IPS DF 6.9 (cell line): ENCODE results near the gene CCDC172.

ENCODE experiments used
- DNase-seq: peaks from one replicate; pipeline ENCODE4 v3.0.0-alpha.2; 2013; ENCODE audit warnings: low read depth, low spot score
- H3K27ac ChIP-seq: one replicate; pipeline ENCODE4 v1.5.1; 2013; ENCODE audit warnings: low read length, control low read depth
- H3K27me3 ChIP-seq: 2 replicates; pipeline ENCODE4 v1.6.1; 2013; ENCODE audit warnings: mild to moderate bottlenecking, low read length; ENCODE audit not compliant: control insufficient read depth, insufficient read depth
- H3K36me3 ChIP-seq: 2 replicates; pipeline ENCODE4 v1.6.1; 2013; ENCODE audit warnings: low read length; ENCODE audit not compliant: control insufficient read depth, insufficient read depth
- H3K4me1 ChIP-seq: 2 replicates; pipeline ENCODE4 v1.6.1; 2013; ENCODE audit warnings: low read length; ENCODE audit not compliant: control insufficient read depth, insufficient read depth
- H3K4me3 ChIP-seq: 2 replicates; pipeline ENCODE4 v1.5.1; 2013; ENCODE audit warnings: mild to moderate bottlenecking, low read length
- H3K9me3 ChIP-seq: 2 replicates; pipeline ENCODE4 v1.6.1; 2013; ENCODE audit warnings: low read length, inconsistent platforms; ENCODE audit not compliant: control insufficient read depth, insufficient read depth
- WGBS: extraction: QIAGEN DNeasy Blood & Tissue Kit; methylation state at CpG from one replicate; pipeline ENCODE4 v1.1.7; 2013; ENCODE audit warnings: mixed read lengths, missing lambda C conversion rate; ENCODE audit not compliant: insufficient read length, insufficient coverage; 5-methylcytosine and 5-hydroxymethylcytosine counted together

The CCDC172 gene

GRCh38 chr10:116329153-116329552 is 4.9 kb downstream of the CCDC172 start:
- DNase-seq = no peak
- H3K4me1 ChIP-seq = peaks cover 4% of the 10 kb centered on the region
- H3K9me3 ChIP-seq = no peaks in the 10 kb centered on the region
- H3K27ac ChIP-seq = no peak overlapping the region
- no CpG with 5 or more reads among the region's 1 CpG for WGBS
- no peak overlapping the region for H3K4me3 ChIP-seq
- no peaks in the 10 kb centered on the region for H3K36me3 ChIP-seq
- H3K27me3 ChIP-seq = no peaks in the 10 kb centered on the region

GRCh38 chr10:116331815-116332214 is 7.6 kb downstream of the CCDC172 start:
- no peaks in the 10 kb centered on the region for H3K4me1 ChIP-seq

GRCh38 chr10:116336866-116337265 is 12.6 kb downstream of the CCDC172 start:
- Histone ChIP-seq H3K4me3 (no peak overlapping the region), H3K36me3 (no peaks in the 10 kb centered on the region), H3K27me3 (no peaks in the 10 kb centered on the region), H3K4me1 (no peaks in the 10 kb centered on the region), H3K27ac (no peak overlapping the region), H3K9me3 (no peaks in the 10 kb centered on the region)
- WGBS = no CpG with 5 or more reads among the region's 2 CpGs
- no peak for DNase-seq

More at GRCh38 chr10:116331815-116332214, 7.6 kb downstream of the CCDC172 start:
- DNase-seq = no peak
- WGBS = no CpG with 5 or more reads among the region's 2 CpGs
- H3K36me3 ChIP-seq = no peaks in the 10 kb centered on the region
- no peak overlapping the region for H3K27ac ChIP-seq
- H3K27me3 ChIP-seq = no peaks in the 10 kb centered on the region
- no peaks in the 10 kb centered on the region for H3K9me3 ChIP-seq
- H3K4me3 ChIP-seq = no peak overlapping the region

GRCh38 chr10:116352125-116352524 is 27.9 kb downstream of the CCDC172 start:
- no peaks in the 10 kb centered on the region for H3K27me3 ChIP-seq
- H3K4me3 ChIP-seq = no peak overlapping the region
- no peak overlapping the region for H3K27ac ChIP-seq
- H3K4me1 ChIP-seq = no peaks in the 10 kb centered on the region
- DNase-seq = no peak
- no peaks in the 10 kb centered on the region for H3K36me3 ChIP-seq
- H3K9me3 ChIP-seq = no peaks in the 10 kb centered on the region

GRCh38 chr10:116353817-116354216 is 29.6 kb downstream of the CCDC172 start:
- WGBS = no CpG with 5 or more reads among the region's 4 CpGs
- no peaks in the 10 kb centered on the region for H3K4me1 ChIP-seq
- H3K27me3 ChIP-seq = no peaks in the 10 kb centered on the region
- H3K4me3 ChIP-seq = no peak overlapping the region
- DNase-seq = no peak
- no peaks in the 10 kb centered on the region for H3K36me3 ChIP-seq
- H3K9me3 ChIP-seq = no peaks in the 10 kb centered on the region
- H3K27ac ChIP-seq = no peak overlapping the region

GRCh38 chr10:116355341-116355740 is 31.1 kb downstream of the CCDC172 start:
- no peak overlapping the region for H3K4me3 ChIP-seq
- no peak for DNase-seq
- no peaks in the 10 kb centered on the region for H3K27me3 ChIP-seq
- H3K4me1 ChIP-seq = no peaks in the 10 kb centered on the region
- H3K9me3 ChIP-seq = no peaks in the 10 kb centered on the region
- WGBS = no CpG with 5 or more reads among the region's 2 CpGs
- no peaks in the 10 kb centered on the region for H3K36me3 ChIP-seq
- H3K27ac ChIP-seq = no peak overlapping the region

- Histone ChIP-seq H3K36me3 (no peaks in the 10 kb centered on the region), H3K4me1 (no peaks in the 10 kb centered on the region), H3K27me3 (no peaks in the 10 kb centered on the region), H3K9me3 (no peaks in the 10 kb centered on the region), H3K4me3 (no peak overlapping the region), H3K27ac (no peak overlapping the region)
- no peak for DNase-seq
- WGBS = no CpG with 5 or more reads among the region's 4 CpGs
Observed at GRCh38 chr10:116356833-116357232, 32.6 kb downstream of the CCDC172 start.

GRCh38 chr10:116364868-116365267 is 40.6 kb downstream of the CCDC172 start:
- no peaks in the 10 kb centered on the region for H3K27me3 ChIP-seq
- no peak overlapping the region for H3K4me3 ChIP-seq
- DNase-seq = no peak
- no peaks in the 10 kb centered on the region for H3K9me3 ChIP-seq
- no peak overlapping the region for H3K27ac ChIP-seq
- no peaks in the 10 kb centered on the region for H3K4me1 ChIP-seq
- no peaks in the 10 kb centered on the region for H3K36me3 ChIP-seq

- H3K4me3 ChIP-seq = no peak overlapping the region
- no peaks in the 10 kb centered on the region for H3K9me3 ChIP-seq
- no peaks in the 10 kb centered on the region for H3K27me3 ChIP-seq
- DNase-seq = no peak
- no CpG with 5 or more reads among the region's 1 CpG for WGBS
- H3K27ac ChIP-seq = no peak overlapping the region
- no peaks in the 10 kb centered on the region for H3K4me1 ChIP-seq
- H3K36me3 ChIP-seq = no peaks in the 10 kb centered on the region
Observed at GRCh38 chr10:116371737-116372136, 47.5 kb downstream of the CCDC172 start.

GRCh38 chr10:116382290-116382689 is 58.0 kb downstream of the CCDC172 start:
- no peaks in the 10 kb centered on the region for H3K36me3 ChIP-seq
- WGBS = no CpG with 5 or more reads among the region's 5 CpGs
- no peaks in the 10 kb centered on the region for H3K9me3 ChIP-seq
- H3K27me3 ChIP-seq = no peaks in the 10 kb centered on the region
- no peak overlapping the region for H3K27ac ChIP-seq
- no peak for DNase-seq
- no peaks in the 10 kb centered on the region for H3K4me1 ChIP-seq
- no peak overlapping the region for H3K4me3 ChIP-seq

GRCh38 chr10:116385311-116385710 is 61.1 kb downstream of the CCDC172 start:
- Histone ChIP-seq H3K9me3 (no peaks in the 10 kb centered on the region), H3K27ac (no peak overlapping the region), H3K27me3 (no peaks in the 10 kb centered on the region), H3K36me3 (no peaks in the 10 kb centered on the region), H3K4me3 (no peak overlapping the region), H3K4me1 (no peaks in the 10 kb centered on the region)
- WGBS = no CpG with 5 or more reads among the region's 2 CpGs
- DNase-seq = no peak
